CD8-positive, alpha-beta memory T cell (primary cell): ENCODE results near the gene GIGYF1. TPM values are rescaled to one million over a fixed set of nuclear protein-coding genes. Genes with fewer than 3 reads are reported as not detected.
"Not testable (repeated sequence)": the region's sequence is repeated elsewhere in the genome, so short reads cannot be mapped to it uniquely, and the experiment has no call there.

Source experiments
- CTCF ChIA-PET: fragments of 350-600 bp; sonication (Branson Sonifier 250); formaldehyde crosslinking; loops from one replicate; lab custom pipeline; 2021; ENCODE audit warnings: antibody characterized with exemption; lab: Charles Lee
- POLR2A ChIA-PET: fragments of 350-600 bp; sonication (Branson Sonifier 250); formaldehyde crosslinking; loops from one replicate; lab custom pipeline; 2021; ENCODE audit warnings: antibody characterized with exemption; lab: Charles Lee
- DNase-seq, 5 donors: peaks; one replicate each; pipeline versions ENCODE4 v3.0.0 to v3.0.0-alpha.2; 2020 to 2022; ENCODE audit warnings: mixed read lengths in 1 of 5
- H3K27ac ChIP-seq: one replicate; pipeline ENCODE4 v1.7.0; 2013; ENCODE audit warnings: low read depth, mild to moderate bottlenecking, low read length, moderate library complexity
- H3K27me3 ChIP-seq: 2 replicates; pipeline ENCODE4 v1.7.0; 2013; ENCODE audit warnings: low read length, mild to moderate bottlenecking; ENCODE audit not compliant: insufficient read depth, poor library complexity, severe bottlenecking
- H3K36me3 ChIP-seq: 2 replicates; pipeline ENCODE4 v1.7.0; 2013; ENCODE audit warnings: mild to moderate bottlenecking, low read length, moderate library complexity; ENCODE audit not compliant: insufficient read depth
- H3K4me1 ChIP-seq: 2 replicates; pipeline ENCODE4 v1.7.0; 2013; ENCODE audit warnings: mild to moderate bottlenecking, low read length, moderate library complexity; ENCODE audit not compliant: insufficient read depth
- H3K4me3 ChIP-seq: 2 replicates; pipeline ENCODE4 v1.7.0; 2013; ENCODE audit warnings: mild to moderate bottlenecking, low read length
- H3K9me3 ChIP-seq: 2 replicates; pipeline ENCODE4 v1.7.0; 2013; ENCODE audit warnings: mild to moderate bottlenecking, low read length
- H3K27ac Mint-ChIP-seq, 8 donors: one replicate each; pipeline ENCODE4 v1.8.0; 2020 to 2021; ENCODE audit warnings: mixed read lengths in 8 of 8, mild to moderate bottlenecking in 6 of 8, inconsistent platforms in 3 of 8, moderate library complexity in 3 of 8
- H3K27me3 Mint-ChIP-seq, 2 donors: one replicate each; pipeline ENCODE4 v1.8.0; 2020 to 2021; ENCODE audit warnings: mixed read lengths in 2 of 2, mild to moderate bottlenecking in 1 of 2, moderate library complexity in 1 of 2
- H3K36me3 Mint-ChIP-seq, 3 donors: one replicate each; pipeline ENCODE4 v1.8.0; 2020 to 2021; ENCODE audit warnings: mixed read lengths in 3 of 3, inconsistent platforms in 1 of 3, mild to moderate bottlenecking in 1 of 3
- H3K4me1 Mint-ChIP-seq, 3 donors: one replicate each; pipeline ENCODE4 v1.8.0; 2020 to 2021; ENCODE audit warnings: mixed read lengths in 3 of 3, inconsistent platforms in 1 of 3, mild to moderate bottlenecking in 1 of 3
- H3K4me3 Mint-ChIP-seq, 7 donors: one replicate each; pipeline ENCODE4 v1.8.0; 2020 to 2021; ENCODE audit warnings: mixed read lengths in 7 of 7, mild to moderate bottlenecking in 6 of 7, moderate library complexity in 4 of 7, inconsistent platforms in 2 of 7
- H3K9me3 Mint-ChIP-seq, 5 donors: one replicate each; pipeline ENCODE4 v1.8.0; 2020 to 2022; ENCODE audit warnings: mixed read lengths in 5 of 5, mild to moderate bottlenecking in 3 of 5, moderate library complexity in 2 of 5, inconsistent platforms in 1 of 5
- polyA plus RNA-seq: library from polyadenylated mRNA; unstranded; fragments of 300-500 nt; fragmentation: Illumina TruSeq; gene quantifications from one replicate; pipeline ENCODE4 v1.2.3, GENCODE V29; 2021
- total RNA-seq, 2 experiments: library from RNA; stranded (reverse); gene quantifications; one replicate each; pipeline ENCODE4 v1.2.3, GENCODE V29; 2021

Gene GIGYF1
- total and polyA plus RNA-seq, 3 experiments from 2014 or later = 3.2 to 54.7 (median 51.4) TPM

GRCh38 chr7:100719523-100720278 lies 25.7 kb upstream of the GIGYF1 start:
- no peaks in the 10 kb centered on the region for H3K4me1 ChIP-seq
- Mint-ChIP-seq H3K9me3 (peaks cover 0 to 13% (median 12%) of the 10 kb centered on the region in 5 donors), H3K4me1 (peaks cover 0 to 3% (median 0%) of the 10 kb centered on the region in 3 donors), H3K36me3 (peaks cover 0 to 11% (median 0%) of the 10 kb centered on the region in 3 donors), H3K27ac (peak overlapping the region in 2 of 8 donors; percentile 39 to 68), H3K4me3 (no peak overlapping the region), H3K27me3 (peaks cover 37 to 58% of the 10 kb centered on the region in 2 donors)
- ChIA-PET CTCF (interaction anchor here (1.1 to 1.7 kb wide), 2 partner anchors 14 to 27 kb away, joined by 3 to 4 read pairs; partner anchors contain the start of gene POP7), POLR2A (no interaction called here)
- no peak overlapping the region for H3K4me3 ChIP-seq
- H3K27me3 ChIP-seq = peaks cover 20% of the 10 kb centered on the region
- no peak for DNase-seq
- H3K9me3 ChIP-seq = no peaks in the 10 kb centered on the region
- H3K27ac ChIP-seq = no peak overlapping the region
- no peaks in the 10 kb centered on the region for H3K36me3 ChIP-seq

GRCh38 chr7:100717073-100717472 lies 23.0 kb upstream of the GIGYF1 start:
- CTCF ChIA-PET = interaction anchor here (0.7 to 1.1 kb wide), 4 partner anchors 9 to 248 kb away, joined by 3 to 4 read pairs (median 4); partner anchors contain the start of gene POP7
- not testable (repeated sequence) for DNase-seq
- peaks cover 20% of the 10 kb centered on the region for H3K27me3 ChIP-seq

GRCh38 chr7:100714725-100715124 lies 20.7 kb upstream of the GIGYF1 start:
- Mint-ChIP-seq H3K4me3 (no peak overlapping the region), H3K4me1 (no peaks in the 10 kb centered on the region), H3K27ac (peak overlapping the region in 1 of 8 donors; percentile 19), H3K27me3 (peaks cover 17 to 24% of the 10 kb centered on the region in 2 donors), H3K9me3 (peaks cover 0 to 13% (median 12%) of the 10 kb centered on the region in 5 donors), H3K36me3 (peaks cover 0 to 9% (median 0%) of the 10 kb centered on the region in 3 donors)
- peaks cover 1% of the 10 kb centered on the region for H3K27me3 ChIP-seq
- no peaks in the 10 kb centered on the region for H3K36me3 ChIP-seq
- DNase-seq = no peak
- no peaks in the 10 kb centered on the region for H3K9me3 ChIP-seq
- no peak overlapping the region for H3K4me3 ChIP-seq
- no peak overlapping the region for H3K27ac ChIP-seq
- CTCF ChIA-PET = interaction anchor here (0.9 to 1.5 kb wide), 3 partner anchors 8 to 82 kb away, joined by 3 to 4 read pairs (median 4); no protein-coding TSS in a partner anchor
- POLR2A ChIA-PET = no interaction called here
- no peaks in the 10 kb centered on the region for H3K4me1 ChIP-seq

More at GRCh38 chr7:100717073-100717472, 23.0 kb upstream of the GIGYF1 start:
- H3K27ac Mint-ChIP-seq, H3K36me3 ChIP-seq, H3K4me1 Mint-ChIP-seq, H3K27ac ChIP-seq, POLR2A ChIA-PET, H3K4me1 ChIP-seq, H3K4me3 ChIP-seq, H3K4me3 Mint-ChIP-seq, H3K9me3 ChIP-seq: not testable (repeated sequence)
- H3K27me3 Mint-ChIP-seq = peaks cover 28 to 40% of the 10 kb centered on the region in 2 donors
- H3K9me3 Mint-ChIP-seq = peaks cover 0 to 13% (median 12%) of the 10 kb centered on the region in 5 donors
- H3K36me3 Mint-ChIP-seq = peaks cover 0 to 11% (median 0%) of the 10 kb centered on the region in 3 donors

- H3K9me3 Mint-ChIP-seq = no peaks in the 10 kb centered on the region
- no peak overlapping the region for H3K4me3 Mint-ChIP-seq
- DNase-seq = no peak
- Histone ChIP-seq H3K9me3 (no peaks in the 10 kb centered on the region), H3K27me3 (no peaks in the 10 kb centered on the region), H3K36me3 (no peaks in the 10 kb centered on the region), H3K4me3 (no peak overlapping the region), H3K27ac (no peak overlapping the region), H3K4me1 (peaks cover 10% of the 10 kb centered on the region)
- H3K27me3 Mint-ChIP-seq = peaks cover 2 to 4% of the 10 kb centered on the region in 2 donors
- peak overlapping the region in 1 of 8 donors; percentile 52 for H3K27ac Mint-ChIP-seq
- ChIA-PET POLR2A (interaction anchor here (0.7 kb wide), 1 partner anchor 166 kb away, joined by 4 read pairs; no protein-coding TSS in a partner anchor), CTCF (interaction anchor here (0.7 to 1.7 kb wide), 3 partner anchors 20 to 415 kb away, joined by 3 to 4 read pairs (median 3); partner anchors contain the start of gene SLC12A9)
- peaks cover 0 to 4% (median 0%) of the 10 kb centered on the region in 3 donors for H3K36me3 Mint-ChIP-seq
- H3K4me1 Mint-ChIP-seq = peaks cover 8 to 12% (median 9%) of the 10 kb centered on the region in 3 donors
Observed at GRCh38 chr7:100711369-100711768, 17.3 kb upstream of the GIGYF1 start.

- ChIA-PET CTCF (interaction anchor here (1.0 to 1.4 kb wide), 2 partner anchors 13 to 142 kb away, joined by 3 read pairs; partner anchors contain the start of gene SLC12A9), POLR2A (no interaction called here)
- Histone ChIP-seq H3K4me3 (no peak overlapping the region), H3K36me3 (no peaks in the 10 kb centered on the region), H3K27me3 (no peaks in the 10 kb centered on the region), H3K4me1 (peaks cover 10% of the 10 kb centered on the region), H3K27ac (no peak overlapping the region), H3K9me3 (no peaks in the 10 kb centered on the region)
- Mint-ChIP-seq H3K4me1 (peaks cover 12 to 19% (median 15%) of the 10 kb centered on the region in 3 donors), H3K27me3 (peaks cover 3% of the 10 kb centered on the region in 2 donors), H3K9me3 (no peaks in the 10 kb centered on the region), H3K36me3 (peaks cover 0 to 11% (median 0%) of the 10 kb centered on the region in 3 donors), H3K27ac (no peak overlapping the region), H3K4me3 (peak overlapping the region in 1 of 7 donors; percentile 6)
- no peak for DNase-seq
Observed at GRCh38 chr7:100710452-100710851, 16.4 kb upstream of the GIGYF1 start.

- Histone ChIP-seq H3K27ac (no peak overlapping the region), H3K4me3 (no peak overlapping the region), H3K27me3 (no peaks in the 10 kb centered on the region), H3K9me3 (no peaks in the 10 kb centered on the region), H3K36me3 (no peaks in the 10 kb centered on the region), H3K4me1 (peaks cover 14% of the 10 kb centered on the region)
- H3K36me3 Mint-ChIP-seq = peaks cover 0 to 11% (median 0%) of the 10 kb centered on the region in 3 donors
- peaks cover 12 to 19% (median 15%) of the 10 kb centered on the region in 3 donors for H3K4me1 Mint-ChIP-seq
- ChIA-PET CTCF (interaction anchor here (1.0 to 9.0 kb wide), 2 partner anchors 16 to 144 kb away, joined by 3 to 120 read pairs; partner anchors contain the start of gene GIGYF1), POLR2A (interaction anchor here (0.6 to 1.0 kb wide), 2 partner anchors 60 to 280 kb away, joined by 3 to 7 read pairs; partner anchors contain the start of gene ZCWPW1)
- peak overlapping the region in 3 of 7 donors; percentile 53 to 73 (median 58) for H3K4me3 Mint-ChIP-seq
- DNase-seq = no peak
- peaks cover 0 to 2% of the 10 kb centered on the region in 2 donors for H3K27me3 Mint-ChIP-seq
- H3K9me3 Mint-ChIP-seq = no peaks in the 10 kb centered on the region
- peak overlapping the region in 1 of 8 donors; percentile 41 for H3K27ac Mint-ChIP-seq
Observed at GRCh38 chr7:100708395-100708794, 14.3 kb upstream of the GIGYF1 start.

- H3K27ac ChIP-seq = peak overlapping the region; percentile 81
- no peaks in the 10 kb centered on the region for H3K9me3 ChIP-seq
- Mint-ChIP-seq H3K9me3 (no peaks in the 10 kb centered on the region), H3K27me3 (peaks cover 0 to 2% of the 10 kb centered on the region in 2 donors), H3K4me1 (peaks cover 12 to 19% (median 15%) of the 10 kb centered on the region in 3 donors), H3K4me3 (peak overlapping the region; percentile 88 to 98 (median 96)), H3K36me3 (peaks cover 0 to 11% (median 0%) of the 10 kb centered on the region in 3 donors), H3K27ac (peak overlapping the region; percentile 63 to 97 (median 90))
- ChIA-PET CTCF (interaction anchor here (0.7 to 9.0 kb wide), 8 partner anchors 13 to 231 kb away, joined by 3 to 120 read pairs (median 8); partner anchors contain the start of genes EPO and GIGYF1), POLR2A (interaction anchor here (0.9 to 2.0 kb wide), 4 partner anchors 14 to 311 kb away, joined by 3 to 16 read pairs (median 6); partner anchors contain the start of genes GIGYF1 and MOSPD3)
- H3K4me1 ChIP-seq = peaks cover 14% of the 10 kb centered on the region
- no peak for DNase-seq
- peak overlapping the region; percentile 93 for H3K4me3 ChIP-seq
- H3K36me3 ChIP-seq = no peaks in the 10 kb centered on the region
- no peaks in the 10 kb centered on the region for H3K27me3 ChIP-seq
Observed at GRCh38 chr7:100706672-100707311, 12.7 kb upstream of the GIGYF1 start.
